ENCODE results near the gene RAB28. TPM values are rescaled to one million over a fixed set of nuclear protein-coding genes. Genes with fewer than 3 reads are reported as not detected.

Gene RAB28
- total RNA-seq, 4 donors from 2014 or later = 15.9 to 22.8 (median 18.3) TPM

Other genes with a start within 250 kb of the RAB28 start
- 1 to 10 TPM; 1.2 to 7.0 (median 4.7) TPM for gene NKX3-2, start 60.2 kb upstream of the RAB28 start, total RNA-seq
- gene BOD1L1, start 143.4 kb upstream of the RAB28 start, total RNA-seq = 10 to 100 TPM; 30.3 to 39.8 (median 34.8) TPM